ENCODE data around the gene PKP4.
"Not testable (repeated sequence)": the region's sequence is repeated elsewhere in the genome, so short reads cannot be mapped to it uniquely, and the experiment has no call there.

The PKP4 gene

GRCh38 chr2:158464426-158465281, 7.9 kb downstream of the PKP4 start:
- DNase-seq (ENCODE audit: low read depth), result no peak

GRCh38 chr2:158467248-158467647, 10.5 kb downstream of the PKP4 start:
- no peak for DNase-seq (ENCODE audit: low read depth)

- not testable (repeated sequence) for DNase-seq (ENCODE audit: low read depth)
Measured at GRCh38 chr2:158472829-158473228, 16.1 kb downstream of the PKP4 start.

- DNase-seq (ENCODE audit: low read depth), result not testable (repeated sequence)
Measured at GRCh38 chr2:158473300-158473699, 16.5 kb downstream of the PKP4 start.

- DNase-seq (ENCODE audit: low read depth), result no peak
Measured at GRCh38 chr2:158473719-158474392, 17.1 kb downstream of the PKP4 start.

GRCh38 chr2:158474526-158475011, 17.8 kb downstream of the PKP4 start:
- DNase-seq (ENCODE audit: low read depth), result not testable (repeated sequence)

GRCh38 chr2:158477202-158477601, 20.4 kb downstream of the PKP4 start:
- DNase-seq (ENCODE audit: low read depth), result no peak

- DNase-seq (ENCODE audit: low read depth), result no peak
Measured at GRCh38 chr2:158478237-158478636, 21.5 kb downstream of the PKP4 start.

GRCh38 chr2:158478816-158479215, 22.1 kb downstream of the PKP4 start:
- DNase-seq (ENCODE audit: low read depth), result no peak

- DNase-seq (ENCODE audit: low read depth), result no peak
Measured at GRCh38 chr2:158481116-158481515, 24.4 kb downstream of the PKP4 start.

GRCh38 chr2:158482594-158482993, 25.8 kb downstream of the PKP4 start:
- DNase-seq (ENCODE audit: low read depth), result no peak

GRCh38 chr2:158484892-158485556, 28.3 kb downstream of the PKP4 start:
- DNase-seq (ENCODE audit: low read depth), result no peak

GRCh38 chr2:158486150-158486969, 29.6 kb downstream of the PKP4 start:
- DNase-seq (ENCODE audit: low read depth), result no peak

- no peak for DNase-seq (ENCODE audit: low read depth)
Measured at GRCh38 chr2:158486970-158487325, 30.2 kb downstream of the PKP4 start.

- no peak for DNase-seq (ENCODE audit: low read depth)
Measured at GRCh38 chr2:158487419-158487818, 30.7 kb downstream of the PKP4 start.

GRCh38 chr2:158488442-158489216, 31.9 kb downstream of the PKP4 start:
- no peak for DNase-seq (ENCODE audit: low read depth)

- no peak for DNase-seq (ENCODE audit: low read depth)
Measured at GRCh38 chr2:158489366-158490112, 32.8 kb downstream of the PKP4 start.

- no peak for DNase-seq (ENCODE audit: low read depth)
Measured at GRCh38 chr2:158491072-158491471, 34.3 kb downstream of the PKP4 start.

GRCh38 chr2:158493458-158493857, 36.7 kb downstream of the PKP4 start:
- no peak for DNase-seq (ENCODE audit: low read depth)

- DNase-seq (ENCODE audit: low read depth), result peak; percentile 74
Measured at GRCh38 chr2:158495175-158495574, 38.4 kb downstream of the PKP4 start.

All from GM04503 (cell line).